Mammary epithelial cell (primary cell): Measurements from ENCODE around the gene RARRES2.

ENCODE experiments used
- CTCF ChIP-seq, 2 donors: IDR thresholded peaks in 1 of 2; conservative IDR thresholded peaks in 1 of 2; 2 replicates each; pipeline ENCODE4 v1.5.1; 2011 to 2012; ENCODE audit warnings: inconsistent platforms in 2 of 2, low read length in 2 of 2, mild to moderate bottlenecking in 2 of 2, control low read depth in 1 of 2, low read depth in 1 of 2; ENCODE audit not compliant: insufficient read depth in 1 of 2; ENCODE audit errors: extremely low read depth in 1 of 2
- EZH2 ChIP-seq: IDR thresholded peaks from 2 replicates; pipeline ENCODE4 v1.6.1; 2012; ENCODE audit warnings: low read length, inconsistent platforms, borderline replicate concordance

- TF ChIP-seq CTCF (conservative IDR thresholded peaks at IDR 0.05 in 1 of 2, IDR thresholded peaks at IDR 0.05 in 1 of 2; ENCODE audit: extremely low read depth in 1 of 2, insufficient read depth in 1 of 2, low read depth in 1 of 2, low read length in 2 of 2) (no peak), EZH2 (no peak)
These were observed 22.4 kb upstream of the RARRES2 start for GRCh38 chr7:150363872-150364271.
